ENCODE results near the gene CRTC3. TPM values are rescaled to one million over a fixed set of nuclear protein-coding genes. Genes with fewer than 3 reads are reported as not detected.

Gene CRTC3
- total and polyA plus RNA-seq, 3 donors from 2014 or later = 47.1 to 125 (median 105) TPM

GRCh38 chr15:90691369-90691768 is 161.6 kb downstream of the CRTC3 start:
- DNase-seq = no peak
- Histone ChIP-seq H3K36me3 (ENCODE audit: low read depth, missing control alignments) (no peaks in the 10 kb centered on the region), H3K27me3 (no peaks in the 10 kb centered on the region), H3K27ac (no peak overlapping the region), H3K9me3 (no peaks in the 10 kb centered on the region), H3K4me1 (peaks cover 6% of the 10 kb centered on the region), H3K4me3 (no peak overlapping the region)
- intact Hi-C loops (cut with DNase I; ENCODE audit: low total_unique reads) = no loop called here
- TF ChIP-seq CTCF (IDR thresholded peaks at IDR 0.05) = peak in 1 of 3 experiments; percentile 19
- no peak for TF ChIP-seq POLR2A (IDR thresholded peaks at IDR 0.05)
- 79 to 80% methylated on average over 4 of the region's 4 CpGs for WGBS, 2 donors

GRCh38 chr15:90691982-90692773 is 162.5 kb downstream of the CRTC3 start:
- intact Hi-C loops (cut with DNase I; ENCODE audit: low total_unique reads) = no loop called here
- Histone ChIP-seq H3K36me3 (ENCODE audit: low read depth, missing control alignments) (no peaks in the 10 kb centered on the region), H3K27me3 (no peaks in the 10 kb centered on the region), H3K4me3 (no peak overlapping the region), H3K27ac (no peak overlapping the region), H3K9me3 (no peaks in the 10 kb centered on the region), H3K4me1 (peaks cover 6% of the 10 kb centered on the region)
- DNase-seq = no peak
- WGBS, 2 donors = 84 to 86% methylated on average over 4 of the region's 4 CpGs
- TF ChIP-seq POLR2A (IDR thresholded peaks at IDR 0.05) = no peak
- TF ChIP-seq CTCF (IDR thresholded peaks at IDR 0.05) = no peak

Other genes starting within 250 kb of the CRTC3 start
- 1 to 10 TPM; 2.5 to 8.7 TPM for gene ZNF774, start 177.6 kb upstream of the CRTC3 start, total RNA-seq
- gene ZNF774, start 177.6 kb upstream of the CRTC3 start, polyA plus RNA-seq (ENCODE audit: insufficient read depth, low read depth, low replicate concordance) = 5.6 TPM
- gene IQGAP1, start 141.7 kb upstream of the CRTC3 start, total RNA-seq = 100 to 1,000 TPM in 1 of 2 donors, 10 to 100 TPM in 1; 86.9 to 102 TPM
- gene IQGAP1, start 141.7 kb upstream of the CRTC3 start, polyA plus RNA-seq (ENCODE audit: insufficient read depth, low read depth, low replicate concordance) = 44.4 TPM
- 1 to 10 TPM; 5.9 to 6.7 TPM for gene BLM, start 187.4 kb downstream of the CRTC3 start, total RNA-seq
- 5.8 TPM for gene BLM, start 187.4 kb downstream of the CRTC3 start, polyA plus RNA-seq (ENCODE audit: insufficient read depth, low read depth, low replicate concordance)

All from testis (tissue), 3 donors.